DMS114 treated with DMSO at 0.1 percent for 48 hours (cell line): Measurements from ENCODE around the gene CHRNA1.

Source experiments
- DNase-seq: peaks from one replicate; lab custom pipeline; 2025; ENCODE audit not compliant: unreplicated experiment; lab: John Stamatoyannopoulos, UW

The CHRNA1 gene

DNA sequence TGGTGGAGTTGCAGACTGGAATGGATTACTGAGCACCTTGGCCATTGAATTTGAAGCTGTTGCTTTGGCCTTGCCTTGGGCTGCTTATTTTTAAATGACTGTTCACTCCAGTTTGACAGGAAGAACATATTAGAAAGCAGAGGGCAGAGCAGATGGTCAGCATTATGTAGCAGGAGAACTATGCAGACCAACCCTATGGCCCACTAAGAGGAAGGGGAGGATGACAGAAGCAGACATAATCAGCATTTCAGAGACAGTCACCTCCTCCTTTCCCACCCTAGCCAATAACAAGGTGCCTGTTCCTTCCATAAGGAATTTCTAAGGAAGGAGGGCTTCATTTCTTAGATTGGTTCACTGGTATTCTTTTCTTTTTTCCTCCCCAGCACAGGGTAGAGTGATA lies 2.4 kb downstream of the CHRNA1 start:
- DNase-seq, result no peak

DNA sequence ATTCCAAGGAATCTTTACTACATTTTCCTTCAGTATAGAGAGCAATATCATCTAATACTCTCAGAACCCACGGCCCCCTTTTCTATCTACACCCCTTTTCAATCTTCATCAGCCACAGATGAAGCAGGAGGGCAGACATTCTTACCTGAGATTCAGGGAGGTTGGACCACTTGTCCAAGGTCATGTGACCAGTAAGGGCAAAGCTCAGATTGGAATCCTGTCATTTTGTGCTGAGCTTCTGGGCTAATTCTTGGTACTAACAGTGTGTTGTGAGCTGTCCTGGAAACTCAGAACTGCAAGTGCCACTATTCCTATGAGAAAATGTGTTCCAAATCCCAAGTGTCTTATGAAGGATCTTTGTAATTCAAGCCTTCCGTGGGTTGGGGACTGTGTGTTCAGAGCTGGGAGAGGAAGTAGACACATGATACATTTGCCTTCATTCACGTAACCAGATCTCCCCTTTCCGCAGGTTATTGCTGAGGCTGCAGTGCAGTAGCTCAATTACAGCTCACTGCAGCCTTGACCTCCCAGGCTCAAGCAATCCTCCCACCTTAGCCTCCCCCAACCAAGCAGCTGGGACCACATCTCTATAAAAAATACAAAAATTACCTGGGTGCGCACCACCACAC lies 3.3 kb downstream of the CHRNA1 start:
- DNase-seq, result no peak

DNA sequence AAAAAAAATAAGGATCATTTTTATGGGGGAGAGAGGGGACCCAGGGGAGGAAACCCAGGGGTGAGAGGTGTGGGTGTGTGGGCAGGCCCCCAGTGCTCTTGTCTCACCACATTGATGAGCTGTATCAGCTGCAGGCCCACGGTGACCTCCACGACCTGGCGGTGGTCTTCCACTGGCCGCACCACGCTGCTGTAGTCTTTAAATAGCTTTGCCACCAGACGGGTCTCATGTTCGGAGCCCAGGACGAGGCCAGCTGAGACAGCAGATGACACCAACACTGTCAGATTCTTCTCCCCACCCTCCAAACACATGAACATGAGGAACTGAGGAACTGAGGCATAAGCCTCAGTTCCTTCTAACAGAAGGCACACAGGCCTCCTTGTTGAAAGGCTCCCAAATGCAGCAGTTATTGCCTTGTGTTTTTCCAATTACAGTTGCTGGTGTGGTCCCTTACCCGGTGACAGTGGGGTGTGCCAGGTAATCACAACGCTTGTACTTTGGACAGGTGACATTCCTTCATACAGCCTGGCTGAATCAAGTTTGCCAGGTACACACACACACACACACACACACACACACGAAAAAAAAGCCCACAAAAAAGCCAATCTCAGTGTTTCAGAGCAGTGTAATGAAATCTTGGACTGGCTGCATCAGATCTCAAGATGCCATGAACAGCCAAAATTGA lies 4.7 kb downstream of the CHRNA1 start:
- DNase-seq, result no peak

DNA sequence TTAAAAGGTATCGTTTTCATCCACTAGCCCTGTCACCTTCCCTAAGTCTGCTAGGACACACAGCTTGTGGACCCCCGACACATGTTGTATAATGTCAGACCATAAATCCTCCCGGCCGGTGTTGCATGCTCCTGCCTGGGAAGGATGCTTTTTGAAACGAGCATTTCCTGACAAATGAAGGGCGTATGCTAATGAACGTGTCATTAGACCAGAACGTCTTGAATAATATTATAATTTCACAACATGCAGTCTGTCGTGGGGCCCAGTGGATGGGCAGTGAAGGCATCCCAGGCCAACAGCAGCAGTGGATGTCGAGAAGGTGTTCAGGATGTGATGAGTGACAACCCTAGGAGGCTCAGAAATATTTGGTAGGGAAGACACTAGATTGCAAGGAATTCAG lies 7.5 kb downstream of the CHRNA1 start:
- DNase-seq, result no peak

DNA sequence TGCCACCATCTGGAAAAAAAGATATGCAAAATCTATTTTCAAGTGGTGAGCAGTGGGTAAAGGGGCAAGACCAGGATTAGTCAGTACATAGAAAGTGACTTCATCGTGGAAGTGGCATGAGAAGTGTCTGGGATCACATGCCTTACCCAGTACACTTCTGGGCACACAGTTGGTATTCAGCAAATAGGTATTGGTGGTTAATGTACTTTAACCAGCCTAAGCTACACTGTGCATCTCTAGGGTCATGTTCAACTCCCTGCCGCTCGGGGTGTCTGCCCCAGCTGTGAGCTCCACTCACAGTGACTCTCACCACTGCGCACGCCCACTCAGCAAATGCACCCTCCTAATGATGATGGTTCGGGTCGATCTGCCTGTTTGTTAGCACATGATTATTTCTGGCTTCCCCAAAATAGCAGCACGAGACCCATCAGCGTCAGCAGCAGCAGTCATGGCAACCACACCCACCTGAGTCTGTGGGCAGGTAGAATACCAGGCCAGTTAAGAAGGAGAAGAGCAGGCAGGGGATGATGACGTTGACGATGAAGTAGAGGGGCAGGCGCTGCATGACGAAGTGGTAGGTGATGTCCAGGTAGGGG lies 11.1 kb downstream of the CHRNA1 start:
- DNase-seq, result no peak

DNA sequence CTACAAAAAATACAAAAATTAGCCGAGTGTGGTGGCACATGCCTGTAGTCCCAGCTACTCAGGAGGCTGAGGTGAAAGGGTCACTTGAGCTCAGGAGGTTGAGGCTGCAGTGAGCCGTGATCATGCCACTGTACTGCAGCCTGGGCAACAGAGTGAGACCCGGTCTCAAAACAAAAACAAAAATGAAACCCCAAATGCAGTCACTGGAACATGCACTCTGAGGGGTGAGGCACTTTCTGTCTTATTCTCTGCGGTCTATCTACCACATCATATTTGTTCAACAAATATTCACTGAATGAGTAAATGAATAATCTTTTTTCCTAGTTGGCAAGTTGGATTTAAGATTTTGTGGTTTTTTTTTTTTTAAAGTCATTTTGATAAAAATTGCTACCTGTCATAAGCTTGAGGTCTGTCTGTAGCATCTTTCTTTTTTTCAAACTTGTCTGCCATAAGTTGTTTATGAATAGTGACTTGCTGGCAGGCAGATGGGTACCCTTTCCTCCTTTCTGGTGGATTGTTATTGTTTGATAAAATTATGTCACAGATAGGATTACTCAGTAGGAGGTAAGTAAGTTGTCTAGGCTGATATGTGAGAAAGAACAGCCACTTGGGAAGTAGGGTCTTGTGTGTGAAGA lies 11.8 kb downstream of the CHRNA1 start:
- no peak for DNase-seq

DNA sequence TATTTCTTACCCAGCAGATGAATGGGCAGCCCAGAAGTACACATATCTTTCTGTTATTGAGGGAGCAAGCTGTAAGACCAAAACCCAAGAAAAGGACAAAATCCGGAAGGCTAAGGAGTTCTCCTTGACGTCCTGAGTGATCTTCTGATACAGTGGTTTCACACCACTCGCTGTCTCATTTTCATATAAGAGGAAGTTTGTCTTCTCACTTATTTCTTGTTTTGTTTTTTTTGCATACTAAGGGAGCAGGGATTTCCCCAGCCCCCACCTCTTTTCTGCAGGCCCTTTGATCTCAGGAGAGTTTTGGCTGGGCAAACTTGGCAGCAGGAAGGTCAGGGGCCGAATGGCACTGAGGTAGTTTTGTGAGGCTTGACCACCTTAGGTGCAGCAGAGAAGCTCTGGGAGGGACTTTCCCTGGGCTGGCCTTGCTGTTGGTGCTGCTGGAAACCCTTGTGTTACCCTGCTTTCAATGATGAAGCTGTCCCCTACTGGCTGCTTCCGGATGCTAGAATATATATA lies 13.3 kb downstream of the CHRNA1 start:
- no peak for DNase-seq

DNA sequence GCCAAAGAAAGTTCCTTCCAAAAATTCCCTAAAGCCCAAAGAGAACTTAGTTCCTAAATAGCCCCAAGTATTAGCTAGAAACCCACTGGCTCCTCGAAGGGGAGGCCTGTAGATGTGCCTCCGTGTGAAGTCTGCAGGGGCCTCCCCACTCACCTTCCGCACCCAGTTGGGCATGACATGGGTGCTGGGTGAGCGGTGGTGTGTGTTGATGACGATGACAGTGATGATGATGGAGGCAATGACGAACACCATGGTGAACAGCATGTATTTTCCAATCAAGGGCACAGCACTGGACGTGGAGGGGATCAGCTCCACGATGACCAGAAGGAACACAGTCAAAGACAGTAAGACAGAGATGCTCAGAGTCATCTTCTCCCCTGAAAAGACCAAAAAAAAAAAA lies 14.5 kb downstream of the CHRNA1 start:
- no peak for DNase-seq

DNA sequence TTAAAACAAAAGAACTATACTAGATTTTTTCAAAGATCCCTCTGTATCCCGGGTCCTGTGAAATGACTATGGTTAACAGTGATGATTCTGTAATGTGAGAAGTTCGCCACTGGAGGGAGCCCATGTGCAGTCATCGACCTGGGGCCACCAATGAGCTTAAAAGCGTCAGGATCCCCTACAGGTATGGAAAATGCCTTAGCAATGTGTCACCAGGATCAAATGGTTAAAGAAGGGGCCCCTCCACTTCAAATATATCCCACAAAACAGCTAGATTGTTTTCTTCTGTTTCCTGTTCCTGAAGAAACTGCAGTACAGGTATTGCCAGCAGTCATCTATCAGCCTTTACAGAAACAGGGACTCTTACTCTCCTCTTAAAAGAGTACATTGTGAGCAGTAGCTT lies 15.3 kb downstream of the CHRNA1 start:
- DNase-seq, result peak; percentile 10

DNA sequence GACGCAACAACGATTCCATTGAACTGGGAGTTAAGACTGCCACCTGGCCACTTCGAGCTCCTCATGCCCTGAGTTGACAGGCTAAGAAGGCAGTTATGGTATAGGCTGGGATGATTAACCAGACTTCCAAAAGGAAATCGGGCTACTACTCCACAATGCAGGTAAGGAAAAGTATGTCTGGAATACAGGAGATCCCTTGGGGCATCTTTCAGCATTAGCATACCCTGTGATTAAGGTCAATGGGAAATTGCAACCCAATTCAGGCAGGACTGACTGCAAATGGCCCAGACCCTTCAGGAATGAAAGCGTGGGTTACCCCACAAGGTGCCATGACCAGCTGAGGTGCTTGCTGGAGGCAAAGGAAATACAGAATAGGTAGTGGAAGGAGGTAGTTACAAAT lies 19.1 kb downstream of the CHRNA1 start:
- DNase-seq, result no peak

DNA sequence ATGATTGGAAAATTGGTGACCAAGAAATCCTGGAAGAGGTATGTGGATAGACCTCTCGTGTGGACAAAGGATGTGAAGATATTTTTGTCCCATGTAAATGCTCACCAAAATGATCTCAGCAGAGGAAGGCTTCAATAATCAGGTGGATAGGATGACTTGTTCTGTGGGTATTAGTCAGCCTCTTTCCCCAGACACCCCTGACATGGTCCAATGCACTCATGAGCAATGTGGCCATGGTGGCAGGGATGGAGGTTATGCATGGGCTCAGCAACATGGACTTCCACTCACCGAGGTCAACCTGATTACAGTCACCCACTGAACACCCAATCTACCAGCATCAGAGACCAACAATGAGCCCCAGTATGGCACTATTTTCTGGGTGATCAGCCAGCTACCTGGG lies 20.2 kb downstream of the CHRNA1 start:
- DNase-seq, result no peak

DNA sequence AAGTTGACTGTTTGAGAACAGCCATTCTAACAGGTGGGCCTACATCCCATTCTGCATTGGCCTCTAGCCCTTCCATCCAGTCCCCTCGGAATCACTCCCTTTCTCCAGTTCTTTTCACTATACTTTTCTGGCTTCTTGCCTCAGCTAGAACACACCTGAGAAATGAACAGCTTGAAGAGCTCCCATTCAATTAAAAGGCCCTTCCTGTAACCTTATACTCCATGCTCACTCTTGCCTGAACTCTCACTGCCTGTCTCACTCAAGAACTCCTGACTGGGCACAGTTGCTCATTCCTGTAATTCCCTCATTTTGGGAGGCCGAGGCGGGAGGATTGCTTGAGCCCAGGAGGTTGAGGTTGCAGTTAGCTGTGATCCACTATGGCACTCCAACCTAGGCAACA lies 23.6 kb downstream of the CHRNA1 start:
- DNase-seq, result no peak

DNA sequence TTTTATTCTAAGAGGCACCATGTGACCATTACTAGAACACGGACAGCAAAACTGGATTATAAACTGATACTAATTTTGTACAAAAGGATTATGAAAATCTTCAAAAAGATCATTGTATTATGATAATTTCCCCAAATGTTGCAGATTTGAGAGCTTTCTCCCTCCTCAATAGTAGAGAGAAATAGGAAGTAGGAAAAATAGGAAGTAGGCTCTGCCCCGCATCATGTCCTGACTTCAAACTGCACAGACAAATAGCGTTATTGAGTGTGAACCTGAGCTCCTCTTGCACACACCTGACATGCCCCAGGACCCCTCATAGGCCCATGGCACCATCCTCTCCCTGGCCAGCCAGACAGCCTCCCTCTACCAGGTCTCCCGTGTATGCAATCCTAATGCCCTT lies 25.4 kb downstream of the CHRNA1 start:
- DNase-seq, result no peak

DNA sequence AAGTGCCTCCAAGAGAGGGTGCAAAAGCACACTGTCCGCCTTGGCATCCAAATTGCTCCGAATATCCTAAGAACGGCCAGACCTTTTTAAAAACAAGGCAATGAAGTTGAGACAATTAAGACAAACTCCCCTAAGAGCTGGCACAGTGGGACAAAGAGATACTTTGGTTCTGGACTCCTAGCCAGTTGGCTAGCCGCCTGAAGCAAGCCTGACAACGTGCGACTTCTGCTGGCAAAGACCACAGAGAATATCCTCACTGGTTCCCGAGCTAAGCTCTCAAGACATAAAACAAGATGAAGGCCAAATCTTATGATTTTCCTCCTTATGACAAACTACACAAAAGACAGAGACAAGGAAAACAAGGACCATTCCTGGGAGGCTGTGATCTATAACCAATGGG lies 32.7 kb downstream of the CHRNA1 start:
- DNase-seq, result no peak

DNA sequence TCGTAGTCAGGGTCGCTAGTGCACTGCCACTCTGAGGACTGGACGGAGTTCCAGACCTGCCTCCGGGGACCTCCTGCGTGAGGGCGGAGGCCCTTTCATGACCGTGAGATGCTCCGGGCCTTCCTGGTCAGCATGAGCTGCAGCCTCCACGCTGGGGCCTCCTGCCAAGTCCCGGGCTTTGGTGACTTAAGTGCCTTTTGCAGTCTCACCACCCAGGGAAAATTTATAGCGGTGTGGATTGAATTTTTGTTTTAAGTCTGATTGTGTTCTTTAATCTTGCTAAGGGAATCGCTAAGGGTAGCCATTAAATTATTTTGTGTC lies 33.6 kb downstream of the CHRNA1 start:
- no peak for DNase-seq

DNA sequence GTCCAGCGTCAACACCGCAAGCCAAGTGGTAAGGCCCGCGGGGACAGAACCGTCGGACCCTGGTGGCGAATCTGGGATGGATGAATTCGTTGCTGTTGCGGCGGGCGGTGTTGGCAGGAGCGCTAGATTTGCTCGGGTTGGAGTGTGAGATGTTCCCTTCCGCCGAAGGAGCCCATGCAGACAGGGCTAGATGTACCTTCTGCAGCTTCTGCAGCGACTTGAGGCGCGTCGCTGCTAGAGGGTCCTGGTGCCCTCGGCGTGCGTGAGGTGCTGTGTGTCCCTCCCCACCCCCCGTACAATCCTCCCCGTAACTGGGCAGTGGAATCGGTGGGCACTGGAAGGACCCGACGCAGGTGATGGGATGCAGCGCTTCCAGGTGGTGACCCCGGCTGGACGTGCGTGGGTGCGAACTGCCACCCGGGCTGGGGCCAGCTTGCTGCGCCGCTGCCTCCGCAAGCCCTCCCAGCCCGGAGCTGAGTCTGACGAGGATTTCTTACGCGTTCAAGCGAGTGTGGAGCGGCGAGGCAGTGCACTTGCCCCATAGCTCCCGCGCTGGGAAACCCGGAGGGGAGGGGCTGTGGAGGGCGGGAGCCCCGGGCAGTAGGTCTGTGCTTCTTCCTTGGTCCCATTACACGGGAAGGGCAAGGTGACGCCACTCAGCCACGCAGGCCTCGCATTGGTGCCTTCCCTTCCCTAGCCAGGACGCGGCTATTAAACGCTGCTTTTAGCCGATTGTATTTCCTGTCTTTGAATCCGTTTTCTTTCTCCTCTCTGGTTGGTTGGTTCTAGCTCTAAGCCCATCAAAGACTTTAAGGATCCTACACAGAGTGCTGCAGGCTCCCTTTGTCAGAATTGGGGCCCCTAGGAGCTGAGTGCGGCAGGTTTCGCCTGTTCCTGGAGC lies 34.2 kb downstream of the CHRNA1 start:
- DNase-seq, result no peak

DNA sequence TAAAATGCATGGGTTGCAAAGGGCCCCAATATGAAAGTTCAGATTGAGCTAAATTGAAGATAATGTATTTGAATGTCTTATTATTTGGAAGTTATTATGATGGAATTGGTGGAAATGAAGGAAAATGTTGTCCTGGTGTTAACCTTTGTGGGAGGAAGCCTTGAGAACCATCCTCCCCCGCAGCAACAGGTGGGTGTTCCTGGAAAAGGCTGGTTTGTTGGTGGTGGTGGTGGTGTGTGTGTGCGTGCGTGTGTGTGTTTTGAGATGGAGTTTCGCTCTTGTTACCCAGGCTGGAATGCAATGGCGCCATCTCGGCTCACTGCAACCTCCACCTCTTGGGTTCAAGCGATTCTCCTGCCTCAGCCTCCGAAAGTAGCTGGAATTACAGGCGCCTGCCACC lies 36.2 kb downstream of the CHRNA1 start:
- DNase-seq, result no peak

DNA sequence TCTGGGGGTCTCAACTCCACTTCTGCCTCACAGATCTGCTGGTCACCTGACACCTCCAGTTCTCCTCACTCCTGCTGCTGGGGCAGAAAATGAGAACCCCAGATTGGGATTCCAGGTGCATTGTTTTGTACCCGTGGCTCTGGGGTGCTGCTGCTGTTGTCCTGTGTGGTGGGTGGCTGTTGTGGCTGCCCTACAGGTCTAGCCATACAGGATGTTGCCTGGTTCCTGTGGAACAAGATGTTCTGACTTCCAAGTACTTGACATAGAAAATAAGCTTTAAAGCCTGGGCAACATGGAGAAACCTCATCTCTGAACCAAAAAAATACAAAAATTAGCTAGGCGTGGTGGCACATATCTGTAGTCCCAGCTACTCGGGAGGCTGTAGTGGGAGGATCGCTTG lies 38.1 kb downstream of the CHRNA1 start:
- DNase-seq, result no peak

DNA sequence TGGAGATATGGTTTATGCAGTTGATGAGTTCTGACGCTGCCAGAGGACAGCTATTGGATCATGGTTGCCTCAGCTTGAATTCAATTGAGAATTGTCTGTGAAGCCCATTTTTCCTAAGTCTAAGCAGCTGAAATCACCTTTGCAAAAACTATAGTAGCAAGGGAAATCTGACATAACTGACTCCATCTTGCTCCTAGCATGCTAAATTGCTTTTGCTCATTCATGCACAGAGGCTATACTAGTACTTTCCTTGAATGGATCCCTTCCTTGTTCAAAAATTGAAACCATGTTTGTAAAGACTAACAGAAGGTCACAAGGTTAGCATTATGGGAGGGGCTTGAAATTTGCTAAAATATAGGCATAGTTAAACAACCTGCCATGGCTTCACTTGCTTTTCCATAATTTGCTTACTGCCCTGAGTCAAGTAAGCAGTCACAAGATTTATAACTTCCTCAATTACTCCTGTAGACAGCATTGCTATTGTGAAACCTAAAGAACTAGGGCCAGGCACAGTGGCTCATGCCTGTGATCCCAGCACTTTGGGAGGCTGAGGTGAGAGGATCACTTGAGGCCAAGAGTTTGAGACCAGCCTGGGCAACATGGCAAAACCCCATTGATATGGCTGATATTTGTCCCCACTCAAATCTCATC lies 41.2 kb downstream of the CHRNA1 start:
- DNase-seq, result no peak

DNA sequence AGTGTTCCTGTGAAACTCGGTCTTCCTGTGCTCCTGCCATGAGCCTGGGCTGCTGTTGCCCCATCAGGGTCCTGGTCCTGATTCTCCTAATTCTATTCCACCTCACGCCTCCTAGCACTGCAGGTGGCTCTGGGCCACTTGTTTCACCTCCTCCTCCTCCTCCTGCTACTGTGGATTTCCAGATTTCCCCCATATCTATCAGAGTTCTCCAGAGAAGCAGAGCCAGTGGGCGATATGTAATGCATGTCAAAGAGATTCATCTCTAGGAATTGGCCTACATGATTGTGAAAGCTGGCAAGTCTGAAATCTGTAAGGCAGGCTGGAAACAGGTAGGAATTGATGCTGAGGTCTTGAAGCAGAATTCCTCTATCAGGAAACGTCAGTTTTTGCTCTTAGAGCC lies 45.3 kb downstream of the CHRNA1 start:
- no peak for DNase-seq

DNA sequence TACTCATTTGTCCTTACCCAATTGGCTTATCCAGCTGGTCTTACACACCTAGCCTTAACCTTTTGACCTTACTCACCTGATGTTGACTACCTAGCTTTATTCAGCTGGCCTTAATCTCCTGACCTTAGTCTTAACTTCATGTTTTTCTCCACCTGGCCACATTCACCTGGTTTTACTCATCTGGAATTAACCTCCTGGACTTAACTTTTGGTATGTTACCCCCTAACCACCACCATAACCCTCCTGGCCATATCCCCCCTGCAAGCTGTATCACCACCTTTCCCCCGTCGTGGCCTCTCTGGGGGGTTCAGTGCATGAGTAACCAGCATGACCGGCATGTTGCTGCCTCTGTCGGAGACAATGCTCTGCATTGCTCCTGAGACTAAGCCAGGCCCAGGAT lies 45.7 kb downstream of the CHRNA1 start:
- no peak for DNase-seq
